Suprapubic skin (tissue), 4 donors: ENCODE measurements around the gene NTM. TPM values are rescaled to one million over a fixed set of nuclear protein-coding genes. Genes with fewer than 3 reads are reported as not detected.
A peak's percentile ranks its signal among the peaks of the same experiment; 100 is the strongest.

Experiments used
- DNase-seq, 2 donors: peaks; one replicate each; pipeline ENCODE4 v3.0.0-alpha.2; 2019; ENCODE audit warnings: low spot score in 2 of 2
- H3K27ac ChIP-seq: fragments of 200-600 bp; sonication (generic); one replicate; pipeline ENCODE4 v1.5.1; 2019
- H3K27me3 ChIP-seq: fragments of 200-600 bp; sonication (generic); one replicate; pipeline ENCODE4 v1.5.1; 2019
- H3K36me3 ChIP-seq: fragments of 200-600 bp; sonication (generic); one replicate; pipeline ENCODE4 v1.5.1; 2019
- H3K4me1 ChIP-seq: fragments of 200-600 bp; sonication (generic); one replicate; pipeline ENCODE4 v1.5.1; 2019
- H3K4me3 ChIP-seq: fragments of 200-600 bp; sonication (generic); one replicate; pipeline ENCODE4 v1.5.1; 2019; ENCODE audit warnings: mild to moderate bottlenecking
- H3K9me3 ChIP-seq: fragments of 200-600 bp; sonication (generic); one replicate; pipeline ENCODE4 v1.5.1; 2019
- EP300 ChIP-seq: sonication (generic); formaldehyde crosslinking; IDR thresholded peaks from one replicate; pipeline ENCODE4 v1.6.1; 2017; ENCODE audit warnings: antibody characterized with exemption
- POLR2A ChIP-seq, 2 donors: fragments of 450-650 bp; IDR thresholded peaks; one replicate each; pipeline ENCODE4 v1.6.1; 2017; ENCODE audit warnings: antibody characterized with exemption in 2 of 2, mild to moderate bottlenecking in 2 of 2, moderate library complexity in 2 of 2
- POLR2AphosphoS5 ChIP-seq, 3 donors: sonication (generic); formaldehyde crosslinking; IDR thresholded peaks; one replicate each; pipeline ENCODE4 v1.6.1; 2017; ENCODE audit warnings: antibody characterized with exemption in 3 of 3
- WGBS: methylation state at CpG from one replicate; pipeline ENCODE4 v1.1.5; 2018; 5-methylcytosine and 5-hydroxymethylcytosine counted together
- total RNA-seq, 4 donors: library from RNA; depleted of rRNA; stranded (reverse); fragments of >200 nt; gene quantifications; one replicate each; pipeline ENCODE4 v1.1.0, GENCODE V29; 2016
- TF ChIP-seq, protein P1 (sequence below), 2 donors: fragments of 200-600 bp in 1 of 2; fragments of 450-650 bp in 1 of 2; sonication (generic) in 1 of 2; IDR thresholded peaks; one replicate each; pipeline ENCODE4 v1.5.1; 2016 to 2019; ENCODE audit warnings: antibody characterized with exemption in 2 of 2, mild to moderate bottlenecking in 1 of 2, moderate library complexity in 1 of 2

NTM gene
- total RNA-seq, 4 donors from 2014 or later = 0.19 to 19.1 (median 2.1) TPM

DNA sequence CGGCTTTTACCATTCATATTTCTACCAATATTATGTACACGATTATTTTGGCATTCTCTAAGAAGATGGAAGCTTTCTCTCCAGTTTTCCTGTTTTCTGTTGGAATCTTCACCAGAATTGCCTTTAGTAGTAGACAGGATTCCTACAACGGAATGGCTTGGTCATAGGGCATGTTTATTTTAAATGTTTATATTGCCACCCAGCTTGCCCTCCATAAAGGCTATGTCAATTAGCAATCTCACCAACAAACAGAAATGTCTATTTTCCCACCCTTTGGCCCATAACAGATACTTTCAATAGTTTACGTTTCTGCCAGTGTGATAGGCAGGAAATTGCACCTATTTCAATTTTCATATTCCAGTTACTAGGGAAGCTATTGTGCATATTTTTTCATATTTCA is 893.5 kb downstream of the NTM start:
- H3K36me3 ChIP-seq = no peaks in the 10 kb centered on the region
- no peak overlapping the region for H3K27ac ChIP-seq
- no peak overlapping the region for H3K4me3 ChIP-seq
- no peak for DNase-seq
- TF ChIP-seq EP300 (no peak), POLR2A (IDR thresholded peaks at IDR 0.05) (no peak)
- TF ChIP-seq, protein P1, sequence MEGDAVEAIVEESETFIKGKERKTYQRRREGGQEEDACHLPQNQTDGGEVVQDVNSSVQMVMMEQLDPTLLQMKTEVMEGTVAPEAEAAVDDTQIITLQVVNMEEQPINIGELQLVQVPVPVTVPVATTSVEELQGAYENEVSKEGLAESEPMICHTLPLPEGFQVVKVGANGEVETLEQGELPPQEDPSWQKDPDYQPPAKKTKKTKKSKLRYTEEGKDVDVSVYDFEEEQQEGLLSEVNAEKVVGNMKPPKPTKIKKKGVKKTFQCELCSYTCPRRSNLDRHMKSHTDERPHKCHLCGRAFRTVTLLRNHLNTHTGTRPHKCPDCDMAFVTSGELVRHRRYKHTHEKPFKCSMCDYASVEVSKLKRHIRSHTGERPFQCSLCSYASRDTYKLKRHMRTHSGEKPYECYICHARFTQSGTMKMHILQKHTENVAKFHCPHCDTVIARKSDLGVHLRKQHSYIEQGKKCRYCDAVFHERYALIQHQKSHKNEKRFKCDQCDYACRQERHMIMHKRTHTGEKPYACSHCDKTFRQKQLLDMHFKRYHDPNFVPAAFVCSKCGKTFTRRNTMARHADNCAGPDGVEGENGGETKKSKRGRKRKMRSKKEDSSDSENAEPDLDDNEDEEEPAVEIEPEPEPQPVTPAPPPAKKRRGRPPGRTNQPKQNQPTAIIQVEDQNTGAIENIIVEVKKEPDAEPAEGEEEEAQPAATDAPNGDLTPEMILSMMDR (IDR thresholded peaks at IDR 0.05) = no peak
- no peaks in the 10 kb centered on the region for H3K27me3 ChIP-seq
- WGBS = 91% methylated on average over 4 of the region's 4 CpGs
- H3K4me1 ChIP-seq = no peaks in the 10 kb centered on the region
- H3K9me3 ChIP-seq = no peaks in the 10 kb centered on the region

DNA sequence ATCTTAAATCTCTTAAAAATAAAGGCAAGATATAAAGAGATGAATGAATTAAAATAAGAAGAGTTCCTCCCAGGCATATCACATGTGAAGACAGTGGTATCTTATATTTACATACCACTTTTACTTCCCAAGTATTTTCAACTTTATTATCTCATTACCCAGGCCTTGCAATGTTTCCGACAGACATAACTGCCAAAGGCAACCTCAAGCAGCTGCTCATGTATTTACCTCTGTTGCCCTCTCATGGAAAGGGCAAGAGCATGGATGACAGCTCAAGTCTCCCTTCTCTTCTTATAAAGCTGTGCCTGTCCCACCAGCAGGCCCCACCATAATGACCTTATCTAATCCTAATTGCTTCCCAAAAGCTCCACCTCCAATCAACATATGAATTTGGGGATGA is 894.2 kb downstream of the NTM start:
- no peak for TF ChIP-seq POLR2A (IDR thresholded peaks at IDR 0.05)
- TF ChIP-seq POLR2AphosphoS5 (IDR thresholded peaks at IDR 0.05) = no peak
- TF ChIP-seq EP300 = no peak
- TF ChIP-seq, protein P1 (IDR thresholded peaks at IDR 0.05) = no peak
- Histone ChIP-seq H3K4me1 (no peaks in the 10 kb centered on the region), H3K4me3 (no peak overlapping the region), H3K27me3 (no peaks in the 10 kb centered on the region), H3K27ac (no peak overlapping the region), H3K36me3 (no peaks in the 10 kb centered on the region), H3K9me3 (no peaks in the 10 kb centered on the region)
- WGBS = 93% methylated on average over 1 of the region's 1 CpG
- no peak for DNase-seq

DNA sequence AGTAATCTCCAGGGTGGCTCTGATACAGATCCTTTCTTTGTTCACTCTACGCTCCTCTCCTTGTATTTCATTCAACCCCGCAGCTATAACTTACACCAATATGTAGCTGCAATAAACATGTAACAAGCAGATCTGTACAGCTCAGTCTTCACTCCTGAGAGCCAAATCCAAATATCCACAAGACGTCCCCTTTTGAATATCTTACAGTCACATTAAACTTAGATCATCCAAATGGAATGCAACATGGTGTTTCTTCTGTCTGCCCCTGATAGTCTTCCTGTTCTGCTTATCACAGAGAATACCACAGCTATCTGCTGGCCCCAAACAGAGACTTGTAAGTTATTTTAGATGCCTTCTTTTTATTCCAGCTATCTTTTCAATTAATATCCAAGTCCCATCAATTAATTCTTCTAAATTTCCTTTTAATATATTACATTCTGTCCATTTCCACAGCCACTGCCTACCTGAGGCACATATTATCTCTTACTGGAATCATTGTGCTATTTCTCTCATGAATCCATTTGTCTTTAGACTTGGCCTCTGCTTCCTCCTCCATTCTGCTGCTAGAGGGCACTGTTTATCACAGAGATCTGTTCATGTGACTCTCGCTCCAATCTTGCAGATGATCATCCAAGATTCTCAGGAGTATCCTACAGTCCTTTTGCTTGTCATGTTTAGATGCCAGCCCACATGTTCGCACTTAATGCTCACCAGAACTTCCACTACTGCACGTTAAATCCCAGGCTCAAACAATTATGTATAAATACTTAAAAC is 908.6 kb downstream of the NTM start:
- TF ChIP-seq, protein P1 (IDR thresholded peaks at IDR 0.05) = peak in 1 of 2 donors; percentile 12
- no peak for TF ChIP-seq POLR2AphosphoS5 (IDR thresholded peaks at IDR 0.05)
- Histone ChIP-seq H3K9me3 (no peaks in the 10 kb centered on the region), H3K4me3 (no peak overlapping the region), H3K27ac (no peak overlapping the region), H3K36me3 (no peaks in the 10 kb centered on the region), H3K27me3 (no peaks in the 10 kb centered on the region), H3K4me1 (no peaks in the 10 kb centered on the region)
- no peak for DNase-seq
- WGBS = 37% methylated on average over 6 of the region's 6 CpGs

DNA sequence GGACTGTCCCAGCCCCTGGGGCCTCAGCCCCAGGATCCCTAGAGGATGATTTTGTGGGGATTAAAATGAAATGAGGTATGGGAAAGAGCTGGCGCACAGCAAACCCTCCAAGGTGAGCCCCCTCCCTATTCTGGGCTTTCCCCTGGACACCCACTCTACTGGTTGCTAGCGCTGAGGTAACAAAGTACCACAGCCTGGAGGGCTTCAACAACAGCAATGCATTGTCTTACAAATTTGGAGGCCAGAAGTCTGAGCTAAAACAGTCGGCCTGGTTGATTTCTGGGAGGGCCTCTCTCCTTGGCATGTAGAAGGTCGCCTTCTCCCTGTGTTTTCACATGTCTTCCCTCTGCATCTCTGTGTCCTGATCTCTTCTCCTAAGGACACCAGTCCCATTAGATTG is 913.6 kb downstream of the NTM start:
- DNase-seq = no peak
- no peaks in the 10 kb centered on the region for H3K27me3 ChIP-seq
- no peak overlapping the region for H3K27ac ChIP-seq
- no peaks in the 10 kb centered on the region for H3K36me3 ChIP-seq
- TF ChIP-seq, protein P1 (IDR thresholded peaks at IDR 0.05) = no peak
- TF ChIP-seq EP300 (no peak), POLR2A (IDR thresholded peaks at IDR 0.05) (no peak), POLR2AphosphoS5 (IDR thresholded peaks at IDR 0.05) (no peak)
- no peaks in the 10 kb centered on the region for H3K9me3 ChIP-seq
- H3K4me1 ChIP-seq = no peaks in the 10 kb centered on the region
- WGBS = 98% methylated on average over 4 of the region's 4 CpGs
- no peak overlapping the region for H3K4me3 ChIP-seq

DNA sequence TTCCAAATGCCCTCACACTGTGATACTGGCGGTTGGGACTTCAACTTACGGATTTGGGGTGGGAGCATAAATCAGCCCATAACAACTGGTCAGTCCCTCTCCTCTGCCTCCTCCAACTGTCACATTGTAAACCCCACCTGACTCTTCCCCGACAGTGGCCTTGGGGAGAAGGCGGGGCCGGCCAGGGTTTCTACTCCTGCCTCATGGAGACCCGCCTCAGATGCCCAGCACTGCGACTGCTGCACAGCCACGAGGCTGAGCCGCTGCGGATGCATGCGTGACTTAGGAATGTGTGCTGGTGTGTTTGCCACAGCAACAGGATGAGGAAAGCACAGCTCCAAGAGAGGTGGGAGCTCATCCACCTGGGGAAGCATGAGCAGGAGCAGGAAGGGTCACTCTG is 914.2 kb downstream of the NTM start:
- Histone ChIP-seq H3K4me3 (no peak overlapping the region), H3K9me3 (no peaks in the 10 kb centered on the region), H3K36me3 (no peaks in the 10 kb centered on the region), H3K27ac (no peak overlapping the region), H3K4me1 (no peaks in the 10 kb centered on the region), H3K27me3 (no peaks in the 10 kb centered on the region)
- 94% methylated on average over 11 of the region's 11 CpGs for WGBS
- no peak for TF ChIP-seq POLR2A (IDR thresholded peaks at IDR 0.05)
- no peak for DNase-seq

DNA sequence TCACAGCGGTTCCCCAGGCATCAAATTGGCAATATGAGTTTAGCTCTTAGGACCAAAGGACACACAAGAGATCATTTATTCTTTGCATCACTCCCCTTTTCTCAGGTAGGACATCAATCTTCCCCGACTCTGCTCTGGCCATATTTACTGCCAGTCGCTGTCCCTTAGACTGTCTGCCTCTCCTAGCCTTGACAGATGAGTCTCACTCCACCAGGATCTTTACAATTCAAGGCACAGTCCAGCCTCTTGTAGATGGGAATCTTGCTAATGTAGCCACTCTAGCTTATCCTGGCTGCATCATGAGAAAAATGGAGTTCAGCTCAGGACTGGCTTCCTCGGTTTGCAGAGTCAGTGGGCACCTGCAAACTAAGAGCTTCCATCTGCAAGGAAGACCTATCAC is 915.2 kb downstream of the NTM start:
- H3K27ac ChIP-seq = no peak overlapping the region
- no peaks in the 10 kb centered on the region for H3K4me1 ChIP-seq
- H3K27me3 ChIP-seq = no peaks in the 10 kb centered on the region
- H3K4me3 ChIP-seq = no peak overlapping the region
- 81% methylated on average over 4 of the region's 4 CpGs for WGBS
- TF ChIP-seq POLR2AphosphoS5 (IDR thresholded peaks at IDR 0.05) (no peak), POLR2A (IDR thresholded peaks at IDR 0.05) (no peak), EP300 (no peak)
- TF ChIP-seq, protein P1 (IDR thresholded peaks at IDR 0.05) = no peak
- DNase-seq = no peak
- no peaks in the 10 kb centered on the region for H3K36me3 ChIP-seq
- H3K9me3 ChIP-seq = no peaks in the 10 kb centered on the region
